HG03457 (cell line): ENCODE results near the gene KLHL25.

ENCODE experiments used
- ATAC-seq: cut with Tn5 transposase; IDR thresholded peaks from one replicate; pipeline ENCODE4 v1.9.1; 2021; ENCODE audit warnings: moderate number of reproducible peaks; ENCODE audit not compliant: unreplicated experiment

The KLHL25 gene

GRCh38 chr15:85777250-85778106, 17.2 kb downstream of the KLHL25 start:
- ATAC-seq = no peak

GRCh38 chr15:85773970-85774369, 20.8 kb downstream of the KLHL25 start:
- no peak for ATAC-seq

GRCh38 chr15:85773249-85773648, 21.5 kb downstream of the KLHL25 start:
- ATAC-seq = no peak

- ATAC-seq = no peak
Observed at GRCh38 chr15:85772668-85773067, 22.1 kb downstream of the KLHL25 start.

- no peak for ATAC-seq
Observed at GRCh38 chr15:85771781-85772445, 22.8 kb downstream of the KLHL25 start.

GRCh38 chr15:85771271-85771670, 23.5 kb downstream of the KLHL25 start:
- no peak for ATAC-seq

GRCh38 chr15:85770096-85771041, 24.4 kb downstream of the KLHL25 start:
- no peak for ATAC-seq

GRCh38 chr15:85769182-85769900, 25.4 kb downstream of the KLHL25 start:
- ATAC-seq = no peak

GRCh38 chr15:85768595-85769168, 26.0 kb downstream of the KLHL25 start:
- no peak for ATAC-seq

GRCh38 chr15:85767785-85768529, 26.8 kb downstream of the KLHL25 start:
- no peak for ATAC-seq

GRCh38 chr15:85766001-85766831, 28.5 kb downstream of the KLHL25 start:
- no peak for ATAC-seq

GRCh38 chr15:85764649-85765277, 30.0 kb downstream of the KLHL25 start:
- ATAC-seq = no peak

GRCh38 chr15:85763673-85764633, 30.8 kb downstream of the KLHL25 start:
- no peak for ATAC-seq

GRCh38 chr15:85763157-85763556, 31.6 kb downstream of the KLHL25 start:
- no peak for ATAC-seq

GRCh38 chr15:85762756-85763127, 32.0 kb downstream of the KLHL25 start:
- ATAC-seq = no peak

- ATAC-seq = no peak
Observed at GRCh38 chr15:85762039-85762755, 32.5 kb downstream of the KLHL25 start.
